Measurements from ENCODE around the gene UQCRFS1.
"Not testable (repeated sequence)": the region's sequence is repeated elsewhere in the genome, so short reads cannot be mapped to it uniquely, and the experiment has no call there.

UQCRFS1 gene

DNA sequence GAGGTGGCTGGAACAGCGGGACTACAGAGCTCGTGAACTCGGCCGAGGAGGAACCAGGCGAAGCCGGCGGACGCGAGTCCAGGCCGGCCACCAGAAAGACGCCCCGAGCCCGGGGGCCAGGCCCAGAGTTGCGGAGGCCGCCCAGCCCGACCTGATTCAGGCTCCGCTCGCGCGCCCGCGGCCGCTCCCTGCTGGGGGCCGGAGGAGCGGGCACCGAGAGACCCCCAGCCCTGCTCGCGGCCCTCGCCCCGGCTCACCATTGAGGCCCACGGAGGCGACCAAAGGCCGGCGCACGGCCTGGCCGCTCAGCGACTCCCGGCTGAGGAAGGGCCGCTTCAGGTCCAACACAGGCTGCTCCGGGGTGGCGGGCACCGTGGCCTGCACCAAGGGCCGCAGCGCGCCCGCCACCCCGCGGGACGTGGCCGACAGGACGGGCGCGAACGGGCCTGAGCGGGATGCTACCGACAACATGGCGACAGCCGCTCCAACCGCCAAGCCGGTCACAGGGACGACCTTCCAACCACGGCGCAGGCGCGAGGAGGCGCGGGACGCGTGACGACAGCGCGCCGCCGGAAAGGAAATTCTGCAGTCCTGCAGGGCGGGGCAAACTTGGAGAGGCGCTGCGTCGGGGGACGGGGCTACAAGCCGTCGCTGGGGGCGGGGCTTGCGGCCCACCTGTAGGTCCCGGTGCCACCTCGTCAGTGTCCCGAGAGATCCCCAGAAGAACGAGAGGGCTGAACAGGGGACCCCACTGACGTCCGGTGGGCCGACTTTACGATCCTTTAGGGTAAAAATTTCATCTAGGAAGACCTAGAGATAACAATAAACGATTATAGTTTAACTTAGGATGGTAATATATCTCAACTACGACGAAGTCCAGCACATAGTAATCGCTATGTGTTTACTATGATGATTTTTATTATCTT lies at the start of gene UQCRFS1:
TSS of gene UQCRFS1 (minus strand) at position 504 of the 926 bp plus-strand sequence. CDS start at position 471, 33 bp downstream.
- peak; percentile 96 to 97 for DNase-seq

DNA sequence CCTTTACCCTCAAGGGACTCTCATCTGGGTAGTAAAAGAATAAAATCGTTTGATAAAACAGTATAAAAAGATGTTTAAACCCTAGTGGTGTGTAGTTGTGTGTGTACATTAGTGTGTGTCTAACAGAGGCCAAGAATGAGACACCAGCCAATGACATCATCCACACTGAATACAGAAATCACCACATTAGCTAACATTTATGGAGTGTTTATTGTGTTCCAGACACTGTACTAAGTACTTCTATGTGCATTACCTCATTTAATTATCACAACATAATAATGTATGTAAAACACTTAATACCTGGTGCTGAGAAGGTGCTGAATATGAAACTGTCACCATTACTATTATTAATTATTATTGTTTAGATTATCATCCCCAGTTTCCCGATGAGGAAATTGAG lies 49.1 kb upstream of the UQCRFS1 start:
- no peak for DNase-seq

DNA sequence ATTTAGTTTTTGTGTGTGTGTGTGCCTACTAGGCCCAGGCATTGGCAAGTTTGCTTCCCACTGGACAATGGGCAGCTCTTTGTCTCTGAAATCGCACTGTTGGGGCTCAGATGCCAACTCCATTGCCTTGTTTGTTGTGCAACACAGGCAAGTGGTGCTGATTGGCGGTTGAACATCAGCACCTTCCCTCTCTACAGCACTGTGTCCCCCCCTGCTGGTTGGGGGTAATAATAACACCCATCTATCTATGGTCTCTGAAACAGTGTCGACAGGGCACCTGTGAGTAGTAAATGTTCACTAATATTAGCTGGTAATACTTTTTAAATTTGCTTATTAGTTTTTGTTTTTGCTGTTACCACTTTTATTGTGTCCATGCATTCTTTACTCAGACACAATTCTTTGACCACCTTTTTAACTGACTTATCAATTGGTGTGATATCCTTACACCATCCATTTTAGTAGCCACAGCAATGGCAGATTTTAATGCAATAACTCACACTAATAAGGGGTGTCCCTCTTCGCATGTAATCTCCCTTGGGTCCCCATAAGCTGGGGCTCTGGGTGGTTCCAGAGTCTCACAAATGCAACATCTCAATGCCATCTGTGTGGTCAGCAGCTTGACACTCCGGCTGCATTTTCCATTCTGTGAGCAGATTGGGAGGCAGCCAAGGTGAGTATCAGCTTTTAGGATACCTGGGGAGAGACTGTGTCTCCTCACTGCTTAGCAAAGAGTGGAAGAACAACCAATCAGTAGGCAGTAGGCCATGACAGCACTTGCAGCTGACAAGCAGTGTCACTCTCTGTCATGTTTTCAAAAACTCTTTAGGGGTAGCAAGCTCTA lies 47.7 kb upstream of the UQCRFS1 start:
- DNase-seq: peak; percentile 36 to 58

GRCh38 chr19:29259867-29260281 lies 46.9 kb upstream of the UQCRFS1 start:
- DNase-seq: no peak

DNA sequence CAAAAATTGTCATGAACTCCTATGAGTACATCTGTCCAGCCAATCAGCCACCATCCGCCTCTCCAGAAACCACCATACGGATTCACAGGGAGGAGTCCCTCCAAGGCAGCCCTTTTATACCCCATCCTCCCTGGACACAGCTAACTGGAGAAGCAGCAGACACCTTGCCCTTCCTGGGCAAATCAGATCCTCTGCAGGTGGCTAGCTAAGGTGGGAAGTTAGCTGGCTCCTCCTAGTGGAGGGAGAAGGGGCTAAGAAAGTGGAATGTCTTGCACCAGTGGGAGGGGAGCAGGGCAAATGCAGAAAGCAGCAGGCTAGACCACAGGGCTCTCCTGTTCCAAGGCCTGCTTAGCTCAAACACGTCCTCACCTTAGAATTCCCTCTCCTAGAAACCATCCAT lies 46.2 kb upstream of the UQCRFS1 start:
- DNase-seq: no peak

- no peak for DNase-seq
These were observed 43.6 kb upstream of the UQCRFS1 start for GRCh38 chr19:29256516-29256915.

- DNase-seq: no peak
These were observed 43.0 kb upstream of the UQCRFS1 start for GRCh38 chr19:29255912-29256311.

GRCh38 chr19:29255006-29255405 lies 42.1 kb upstream of the UQCRFS1 start:
- no peak for DNase-seq

DNA sequence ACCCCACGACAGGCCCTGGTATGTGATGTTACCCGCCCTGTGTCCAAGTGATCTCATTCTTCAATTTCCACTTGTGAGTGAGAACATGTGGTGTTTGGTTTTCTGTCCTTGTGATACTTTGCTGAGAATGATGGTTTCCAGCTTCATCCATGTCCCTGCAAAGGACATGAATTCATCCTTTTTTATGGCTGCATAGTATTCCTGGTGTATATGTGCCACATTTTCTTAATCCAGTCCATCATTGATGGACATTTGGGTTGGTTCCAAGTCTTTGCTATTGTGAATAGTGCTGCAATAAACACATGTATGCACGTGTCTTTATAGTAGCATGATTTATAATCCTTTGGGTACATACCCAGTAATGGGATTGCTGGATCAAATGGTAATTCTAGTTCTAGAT lies 36.8 kb upstream of the UQCRFS1 start:
- DNase-seq: not testable (repeated sequence)

- DNase-seq: no peak
These were observed 35.4 kb upstream of the UQCRFS1 start for GRCh38 chr19:29248332-29248844.

- no peak for DNase-seq
These were observed 34.9 kb upstream of the UQCRFS1 start for GRCh38 chr19:29247872-29248271.

DNA sequence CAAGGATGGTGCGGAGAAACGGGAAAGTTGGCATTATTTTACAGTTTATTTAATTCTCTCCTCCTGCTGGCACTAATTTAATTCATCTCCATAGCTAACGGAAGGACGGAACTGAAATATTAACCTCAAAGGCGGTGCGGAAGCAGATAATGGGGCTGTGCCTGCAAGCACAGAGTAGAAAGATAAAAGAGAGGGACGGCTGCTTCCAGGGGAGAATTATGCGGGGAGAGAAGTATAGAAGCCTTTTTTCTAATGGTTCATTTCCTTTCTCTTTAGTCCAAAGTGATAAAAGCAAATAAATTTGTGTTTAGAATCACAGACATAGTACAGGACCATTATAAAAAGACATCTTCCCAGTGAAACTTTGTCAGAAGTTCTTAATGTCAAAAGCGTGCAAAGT lies 34.5 kb upstream of the UQCRFS1 start:
- no peak for DNase-seq

DNA sequence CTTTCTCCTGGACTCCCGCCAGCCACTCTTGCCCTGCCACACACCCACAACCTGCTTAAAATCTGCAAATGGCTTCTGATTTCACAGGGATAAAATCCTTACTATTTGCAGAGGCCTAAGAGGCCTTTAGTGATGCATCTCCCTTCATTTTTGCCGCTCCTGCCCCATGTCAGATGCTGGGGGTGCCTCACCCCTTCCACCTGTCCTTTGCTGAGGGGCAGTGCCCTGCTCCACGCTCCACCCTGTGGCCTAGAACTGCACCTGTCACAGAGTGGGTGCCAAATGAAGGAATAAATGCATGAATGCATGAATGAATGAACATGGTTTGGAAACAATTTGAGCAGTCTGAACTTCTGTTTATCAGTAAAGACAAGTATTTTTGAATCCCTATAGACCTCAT lies 34.1 kb upstream of the UQCRFS1 start:
- no peak for DNase-seq

DNA sequence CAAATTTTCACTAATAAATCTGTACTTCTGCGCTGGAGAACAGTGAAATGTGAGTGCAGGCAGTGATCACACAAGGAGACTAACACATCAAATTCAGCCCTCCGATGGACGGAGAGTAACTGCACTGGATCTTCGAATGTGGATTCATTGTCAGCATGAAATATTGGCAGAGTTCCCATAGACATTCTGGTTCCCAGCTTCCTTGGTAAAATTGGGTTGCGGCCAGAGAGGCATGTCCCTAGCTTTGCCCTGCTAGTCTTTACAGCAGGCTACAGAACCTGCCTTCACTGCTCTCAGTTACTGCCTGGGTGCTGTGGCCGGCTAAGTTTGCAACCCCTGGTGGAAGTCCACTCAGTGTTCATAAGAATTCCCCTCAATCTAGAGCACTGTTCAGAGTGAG lies 32.3 kb upstream of the UQCRFS1 start:
- no peak for DNase-seq

GRCh38 chr19:29241324-29241723 lies 28.4 kb upstream of the UQCRFS1 start:
- DNase-seq: no peak

- DNase-seq: no peak
These were observed 26.3 kb upstream of the UQCRFS1 start for GRCh38 chr19:29239213-29239776.

DNA sequence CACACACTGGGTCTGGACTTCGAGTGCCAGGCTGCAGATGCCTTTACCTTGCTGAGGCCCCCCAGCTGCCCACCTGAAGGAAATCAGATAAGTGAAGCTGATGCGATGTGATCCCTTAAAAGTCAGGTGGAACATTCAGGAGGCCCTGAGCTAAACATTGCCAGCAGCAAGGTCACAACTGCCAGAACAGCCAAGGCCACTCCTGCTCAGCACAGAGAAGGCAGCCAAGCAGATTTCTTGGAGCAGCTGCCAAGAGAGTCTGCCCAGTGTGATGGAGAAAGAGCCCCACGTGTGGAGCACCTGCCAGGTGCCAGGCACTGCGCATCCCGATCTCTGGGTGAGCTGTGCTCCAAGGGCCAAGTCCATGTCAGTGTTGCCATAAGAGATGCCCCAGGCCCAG lies 20.6 kb upstream of the UQCRFS1 start:
- DNase-seq: no peak

GRCh38 chr19:29232315-29232852 lies 19.4 kb upstream of the UQCRFS1 start:
- no peak for DNase-seq

GRCh38 chr19:29231306-29231705 lies 18.4 kb upstream of the UQCRFS1 start:
- not testable (repeated sequence) for DNase-seq

GRCh38 chr19:29217616-29218015 lies 4.7 kb upstream of the UQCRFS1 start:
- DNase-seq: no peak

DNA sequence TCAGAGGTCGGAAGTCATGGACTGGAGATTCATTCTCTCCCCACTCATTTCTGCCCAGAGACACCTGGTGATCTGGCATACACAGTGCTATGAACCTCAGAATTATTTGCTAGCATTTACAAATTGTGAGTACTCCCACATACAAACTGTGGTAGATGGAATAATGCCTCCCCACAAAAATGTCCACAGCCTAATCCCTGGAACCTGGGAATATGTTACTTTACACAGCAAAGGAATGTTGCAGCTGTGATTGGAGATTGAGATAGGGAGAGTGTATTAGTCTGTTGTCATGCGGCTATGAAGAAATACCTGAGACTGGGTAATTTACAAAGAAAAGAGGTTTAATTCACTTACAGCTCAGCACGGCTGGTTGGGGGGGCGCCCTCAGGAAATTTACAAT lies 3.1 kb upstream of the UQCRFS1 start:
- no peak for DNase-seq

GRCh38 chr19:29215322-29215845 lies 2.4 kb upstream of the UQCRFS1 start:
- DNase-seq: no peak

DNA sequence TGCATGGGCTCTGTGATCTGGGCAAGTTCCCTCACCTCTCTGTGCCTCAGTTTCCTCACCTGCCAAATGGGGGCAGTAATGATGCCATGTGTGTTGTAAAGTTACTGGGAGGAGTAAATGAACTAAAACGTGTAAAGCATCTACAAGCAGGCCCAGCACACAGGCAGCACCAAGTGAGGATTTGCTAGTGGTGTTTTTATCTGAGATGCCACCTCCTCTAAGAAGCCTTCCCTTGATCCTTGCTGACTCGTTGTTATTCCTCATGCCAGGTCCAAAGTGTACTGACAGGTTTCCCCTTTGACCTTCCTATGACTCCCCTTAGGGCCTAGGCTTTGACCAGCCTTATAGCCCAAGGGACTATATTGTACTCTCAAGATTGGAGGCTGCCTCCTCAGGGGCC lies 1.5 kb upstream of the UQCRFS1 start:
- no peak for DNase-seq

Measured in activated CD4-positive, alpha-beta T cell treated with anti-CD3 and anti-CD28 coated beads, Interleukin-2, amount 50 U/mL, for 48 hours (primary cell).